HG03378 (cell line): ENCODE results near the gene ATG2B.
"Not testable (repeated sequence)": the region's sequence is repeated elsewhere in the genome, so short reads cannot be mapped to it uniquely, and the experiment has no call there.

Source experiments
- ATAC-seq: cut with Tn5 transposase; IDR thresholded peaks from one replicate; pipeline ENCODE4 v1.9.1; 2021; ENCODE audit warnings: mild to moderate bottlenecking, moderate library complexity; ENCODE audit not compliant: unreplicated experiment

ATG2B gene

DNA sequence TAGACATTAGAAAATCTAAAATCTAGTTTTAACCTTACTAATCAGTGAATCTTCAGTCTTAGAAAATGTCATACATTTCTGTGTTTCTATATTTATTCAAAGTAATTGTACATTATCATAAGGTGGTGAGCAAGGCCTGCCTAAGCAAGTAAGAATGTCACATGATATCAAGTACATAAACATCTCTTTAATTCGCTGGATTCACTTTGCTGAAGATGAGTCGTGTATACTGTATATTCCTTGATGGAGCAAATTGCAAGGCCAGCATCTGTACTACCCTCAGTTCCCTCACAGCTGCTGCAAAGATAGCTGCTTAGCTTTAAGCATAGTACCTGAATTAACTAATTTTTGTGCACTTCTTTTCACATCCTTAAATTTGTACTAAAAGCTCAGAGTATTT, 20.3 kb upstream of the ATG2B start:
- ATAC-seq: no peak

DNA sequence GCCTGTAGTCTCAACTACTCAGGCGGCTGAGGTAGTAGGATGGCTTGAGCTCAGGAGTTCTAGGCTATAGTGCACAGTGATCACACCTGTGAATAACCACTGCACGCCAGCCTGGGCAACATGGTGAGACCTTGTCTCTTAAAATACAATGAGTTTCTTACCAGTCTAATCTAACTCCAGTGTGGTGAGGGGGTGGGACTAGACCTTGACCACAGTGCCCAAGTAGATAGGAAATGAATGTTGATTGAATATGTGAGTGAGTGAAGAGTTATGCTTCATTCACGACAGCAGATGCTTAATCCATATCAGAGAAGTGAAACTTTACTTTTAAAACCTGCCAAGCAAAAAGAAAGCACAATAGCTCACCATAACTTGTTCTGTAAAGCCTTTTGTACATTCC, 17.6 kb upstream of the ATG2B start:
- ATAC-seq: peak; percentile 87

DNA sequence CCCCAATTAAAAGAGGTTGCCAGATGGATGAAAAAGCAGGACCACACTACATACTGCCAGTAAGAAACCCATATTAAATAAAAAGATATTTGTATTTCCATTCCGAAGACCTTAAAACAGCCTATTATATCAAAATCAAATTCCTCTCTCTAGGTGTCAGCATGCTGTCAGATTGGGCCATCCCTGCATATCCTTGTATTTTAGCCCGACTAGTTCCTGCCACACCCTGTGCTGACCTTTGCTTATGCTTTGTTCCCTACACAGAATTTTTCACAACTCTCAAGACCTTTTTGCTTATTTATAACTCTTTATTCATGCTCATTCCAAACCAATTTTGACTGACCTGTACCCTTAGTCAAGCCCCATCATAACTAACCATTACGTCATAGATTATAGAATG, 13.0 kb upstream of the ATG2B start:
- ATAC-seq: no peak

DNA sequence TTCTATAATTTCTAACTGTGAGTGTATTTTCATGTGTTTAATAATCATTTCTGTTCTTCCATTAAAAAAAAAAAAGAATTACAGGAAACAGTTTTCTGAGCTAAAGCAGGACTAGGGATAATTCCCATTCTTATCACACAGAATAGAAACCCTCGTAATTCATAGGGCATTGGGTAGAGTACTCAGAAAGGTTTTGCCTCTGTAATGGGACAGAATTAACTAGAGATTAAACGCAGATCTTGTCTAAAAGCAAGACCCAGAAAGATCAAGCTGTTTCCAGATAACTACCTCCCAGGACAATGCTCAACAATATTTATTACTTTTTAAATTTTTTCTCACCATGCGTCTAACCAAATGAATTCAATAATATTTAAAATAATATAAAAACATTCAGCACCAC, 10.4 kb upstream of the ATG2B start:
- no peak for ATAC-seq

DNA sequence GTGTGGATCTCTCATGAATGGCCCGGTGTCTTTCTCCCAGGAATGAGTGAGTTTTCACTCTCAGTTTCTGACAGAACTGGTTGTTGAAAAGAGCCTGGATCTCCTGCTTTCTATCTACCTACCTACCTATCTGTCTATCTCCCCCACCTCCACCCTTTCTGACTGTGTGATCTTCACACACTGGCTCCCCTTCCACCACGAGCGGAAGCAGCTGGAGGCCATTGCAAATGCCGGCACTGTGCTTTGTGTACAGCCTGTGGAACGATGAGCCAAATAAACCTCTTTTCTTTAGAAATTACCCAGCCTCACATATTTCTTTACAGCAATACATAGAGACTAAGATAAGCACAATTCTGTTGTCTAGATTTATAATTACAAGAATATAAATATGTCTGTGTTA, 7.4 kb upstream of the ATG2B start:
- no peak for ATAC-seq

DNA sequence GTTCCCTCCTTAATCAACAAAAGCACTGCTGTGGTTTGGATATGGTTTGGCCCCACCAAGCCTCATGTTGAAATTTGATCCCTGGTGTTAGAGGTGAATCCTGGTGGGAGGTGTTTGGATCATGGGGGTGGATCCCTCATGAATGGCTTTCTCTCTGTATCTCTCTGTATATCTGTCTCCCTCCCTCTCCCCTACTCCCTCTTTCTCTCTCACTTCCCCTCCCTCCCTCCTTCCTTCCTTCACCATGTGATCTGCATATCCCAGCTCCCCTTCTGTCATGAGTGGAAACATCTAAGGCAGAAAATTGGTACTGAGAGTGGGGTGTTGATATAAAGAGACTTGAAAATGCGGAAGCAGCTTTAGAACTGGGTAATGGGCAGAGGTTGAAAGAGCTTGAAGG, 5.4 kb upstream of the ATG2B start:
- no peak for ATAC-seq

DNA sequence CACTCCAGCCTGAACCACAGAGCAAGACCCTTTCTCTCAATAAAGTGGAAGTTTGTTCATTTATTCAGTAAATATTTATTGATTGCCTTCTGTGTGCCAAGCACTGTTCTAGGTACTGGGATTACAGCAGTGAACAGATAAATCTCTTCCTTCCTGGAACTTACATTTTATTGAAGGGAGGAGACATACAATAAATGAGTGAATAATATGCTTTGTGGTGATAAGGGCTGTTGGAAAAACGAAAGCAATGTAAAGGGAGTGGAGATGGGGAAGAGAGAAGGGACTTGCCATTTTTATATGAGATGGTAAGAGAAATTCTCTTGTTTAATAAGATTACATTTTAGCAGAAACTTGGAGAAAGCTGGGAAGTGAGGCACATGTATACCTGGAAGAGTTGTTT, 1.8 kb upstream of the ATG2B start:
- ATAC-seq: no peak

GRCh38 chr14:96363751-96364336, 703 bp upstream of the ATG2B start:
- peak; percentile 25 for ATAC-seq

DNA sequence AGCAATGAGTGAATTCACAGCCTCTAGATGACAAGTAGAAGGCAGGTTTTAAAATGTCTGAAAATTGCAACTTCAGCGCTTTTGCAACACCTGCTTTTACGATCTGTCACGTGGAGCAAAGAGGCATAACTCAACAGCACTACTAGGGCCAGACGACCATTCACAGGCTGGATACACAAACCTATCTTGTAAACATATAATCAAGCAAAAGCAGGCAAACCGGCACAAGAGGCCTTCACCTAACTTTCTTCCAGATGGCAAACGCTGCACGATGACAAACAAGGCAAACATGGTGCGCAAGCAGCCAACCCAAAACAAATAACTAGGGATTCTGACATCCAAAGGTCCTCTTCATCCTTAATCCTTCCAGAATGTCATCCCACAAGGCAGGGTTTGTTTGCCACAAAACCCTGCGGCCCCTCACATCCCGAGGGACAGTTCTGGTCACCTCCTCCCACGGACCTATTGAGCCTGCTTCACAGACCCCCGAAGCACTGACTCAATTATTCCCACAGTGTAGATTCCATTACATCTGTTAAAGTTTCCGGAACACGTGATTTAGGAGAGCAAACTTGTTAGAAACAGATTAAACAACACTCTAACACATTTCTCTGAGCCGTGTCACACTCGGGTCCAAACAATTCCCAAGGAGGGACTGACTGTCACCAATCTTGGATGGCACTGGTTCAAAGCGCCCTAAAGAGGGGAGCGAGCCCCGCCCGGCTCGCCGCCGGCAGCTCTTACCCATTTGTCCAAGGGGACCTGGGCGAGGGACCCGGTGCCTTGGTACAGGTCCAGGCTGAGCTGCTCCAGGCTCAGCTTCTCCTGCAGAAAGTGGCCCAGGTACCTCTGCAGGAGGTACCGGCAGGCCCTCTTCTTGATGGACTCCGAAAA, 823 bp downstream of the ATG2B start:
- peak; percentile 31 for ATAC-seq

DNA sequence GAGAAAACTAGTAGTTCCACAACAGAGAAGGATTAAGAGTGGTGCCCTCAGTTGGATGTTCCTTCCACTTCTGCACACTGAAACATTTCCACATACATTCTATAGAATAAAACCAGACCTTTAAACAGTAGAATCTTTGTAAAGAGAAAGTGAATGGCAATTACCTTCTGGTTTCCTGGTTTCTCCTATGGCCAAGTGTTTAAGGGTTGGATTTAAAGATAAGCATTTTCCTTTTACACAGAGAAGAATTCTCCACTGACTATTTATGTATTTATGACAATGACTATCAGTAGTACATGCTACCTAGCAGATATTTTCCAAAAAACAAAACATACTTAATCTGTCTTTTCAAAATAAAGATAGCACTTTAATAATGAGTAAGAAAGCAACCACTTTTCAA, 3.2 kb downstream of the ATG2B start:
- no peak for ATAC-seq

DNA sequence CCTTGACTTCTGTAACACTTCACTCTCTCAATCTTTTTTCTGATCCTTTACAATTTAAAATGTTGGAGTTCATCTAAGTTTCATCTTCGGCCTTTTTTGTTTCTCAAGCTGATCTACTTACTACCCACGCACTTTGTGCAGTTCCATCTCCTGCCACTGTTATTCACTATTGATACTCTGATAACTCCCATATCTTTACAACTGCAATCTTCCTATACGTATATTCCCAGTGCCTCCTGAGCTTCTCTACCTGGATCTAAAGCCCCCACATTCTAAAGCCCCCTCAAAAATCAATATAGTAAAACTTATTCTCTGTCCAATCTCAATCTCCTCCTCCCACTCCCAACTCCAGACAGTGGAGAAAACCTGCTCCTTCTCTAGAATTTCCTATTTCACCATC, 5.9 kb downstream of the ATG2B start:
- no peak for ATAC-seq

DNA sequence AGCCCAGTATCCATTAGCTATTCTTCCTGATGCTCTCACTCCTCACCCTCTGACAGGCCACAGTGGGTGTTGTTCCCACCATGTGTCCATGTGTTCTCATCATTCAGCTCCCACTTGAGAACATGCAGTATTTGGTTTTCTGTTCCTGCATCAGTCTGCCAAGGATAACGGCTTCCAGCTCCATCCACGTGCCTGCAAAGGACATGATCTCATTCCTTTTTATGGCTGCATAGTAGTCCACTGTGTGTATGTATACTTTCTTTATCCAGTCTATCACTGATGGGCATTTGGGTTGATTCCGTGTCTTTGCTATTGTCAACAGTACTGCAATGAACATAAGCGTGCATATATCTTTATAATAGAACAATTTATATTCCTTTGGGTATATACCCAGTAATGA, 8.9 kb downstream of the ATG2B start:
- no peak for ATAC-seq

DNA sequence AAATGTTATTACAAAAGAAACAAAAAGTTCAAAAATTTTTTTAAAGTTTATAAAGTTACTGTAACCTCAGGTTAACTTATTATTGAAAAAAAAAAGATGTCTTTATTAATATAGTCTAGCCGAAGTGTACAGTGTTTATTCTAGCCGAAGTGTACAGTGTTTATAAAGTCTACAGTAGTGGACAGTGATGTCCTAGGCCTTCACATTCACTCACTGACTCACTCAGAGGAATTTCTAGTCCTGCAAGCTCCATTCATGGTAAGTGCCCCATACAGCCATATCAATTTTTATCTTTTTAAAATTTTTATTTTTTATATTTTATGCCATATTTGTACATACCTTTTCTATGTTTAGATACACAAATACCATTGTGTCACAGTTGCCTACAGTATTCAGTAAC, 10.4 kb downstream of the ATG2B start:
- ATAC-seq: no peak

GRCh38 chr14:96351986-96352385, 11.2 kb downstream of the ATG2B start:
- no peak for ATAC-seq

DNA sequence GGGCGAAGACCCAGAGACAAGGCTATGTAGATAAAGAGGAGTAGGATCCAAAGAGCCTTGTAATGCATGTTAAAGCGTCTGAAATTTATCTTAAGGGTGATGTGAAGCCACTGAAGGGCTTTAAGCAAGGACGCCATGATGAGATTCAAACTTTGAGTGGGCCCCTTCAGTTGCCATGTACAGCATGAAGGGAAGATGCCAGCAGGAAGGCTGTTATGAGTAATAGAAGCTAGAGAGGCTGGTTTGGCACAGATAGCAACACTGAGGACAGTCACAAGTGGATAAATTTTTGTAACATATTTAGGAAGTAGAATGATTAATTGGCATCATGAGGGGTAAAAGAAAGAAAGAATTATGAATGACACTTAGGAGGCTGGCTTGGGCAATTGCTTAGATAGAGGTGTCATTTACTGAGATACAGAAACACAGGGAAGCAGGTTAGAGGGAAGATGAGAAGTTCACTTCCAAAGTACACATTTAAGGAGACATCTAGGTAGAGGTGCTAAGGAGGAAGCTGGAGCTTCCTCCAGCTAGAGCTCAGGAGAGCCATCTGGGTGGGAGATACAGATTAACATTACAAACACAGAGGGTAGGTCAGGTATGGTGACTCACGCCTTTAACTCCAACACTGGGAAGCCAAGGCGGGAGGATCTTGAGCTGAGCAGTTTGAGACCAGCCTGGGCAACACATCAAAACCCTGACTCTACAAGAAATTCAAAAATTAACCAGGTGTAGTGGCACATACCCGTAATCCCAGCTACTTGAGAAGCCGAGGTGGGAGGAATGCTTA, 13.7 kb downstream of the ATG2B start:
- ATAC-seq: no peak

- ATAC-seq: not testable (repeated sequence)
Observed at GRCh38 chr14:96347957-96348356, 15.2 kb downstream of the ATG2B start.

GRCh38 chr14:96345669-96346068, 17.5 kb downstream of the ATG2B start:
- no peak for ATAC-seq

- no peak for ATAC-seq
Observed at GRCh38 chr14:96341323-96341722, 21.8 kb downstream of the ATG2B start.

GRCh38 chr14:96338551-96338950, 24.6 kb downstream of the ATG2B start:
- no peak for ATAC-seq

DNA sequence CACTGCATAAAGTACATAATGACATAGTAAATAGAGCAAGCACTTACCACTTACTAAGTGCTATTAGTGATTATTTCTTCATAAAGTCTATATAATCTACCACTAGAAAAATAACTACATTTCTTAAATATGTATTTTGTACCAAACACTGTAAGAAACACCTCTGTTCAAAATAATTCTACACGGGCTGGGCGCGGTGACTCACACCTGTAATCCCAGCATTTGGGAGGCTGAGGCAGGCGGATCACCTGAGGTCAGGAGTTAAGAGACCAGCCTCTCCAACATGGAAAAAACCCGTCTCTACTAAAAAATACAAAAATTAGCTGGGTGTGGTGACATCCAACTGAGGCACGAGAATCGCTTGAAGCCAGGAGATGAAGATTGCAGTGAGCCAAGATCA, 38.9 kb downstream of the ATG2B start:
- no peak for ATAC-seq

- ATAC-seq: no peak
Observed at GRCh38 chr14:96320605-96321004, 42.5 kb downstream of the ATG2B start.

GRCh38 chr14:96318836-96319235, 44.3 kb downstream of the ATG2B start:
- ATAC-seq: no peak
